Activated naive CD4-positive, alpha-beta T cell treated with anti-CD3 and anti-CD28 coated beads, Interleukin-2, amount 50 U/mL, for 24 hours (primary cell): Measurements from ENCODE around the gene PPP2CA.
"Not testable (repeated sequence)": the region's sequence is repeated elsewhere in the genome, so short reads cannot be mapped to it uniquely, and the experiment has no call there.

Source experiments
- H3K27ac Mint-ChIP-seq: one replicate; pipeline ENCODE4 v1.8.0; 2021; ENCODE audit warnings: mild to moderate bottlenecking, mixed read lengths
- H3K27me3 Mint-ChIP-seq: one replicate; pipeline ENCODE4 v1.8.0; 2021; ENCODE audit warnings: mixed read lengths
- H3K36me3 Mint-ChIP-seq: one replicate; pipeline ENCODE4 v1.8.0; 2021; ENCODE audit warnings: mixed read lengths
- H3K4me1 Mint-ChIP-seq: one replicate; pipeline ENCODE4 v1.8.0; 2021; ENCODE audit warnings: mixed read lengths
- H3K4me3 Mint-ChIP-seq: one replicate; pipeline ENCODE4 v1.8.0; 2021; ENCODE audit warnings: mild to moderate bottlenecking, mixed read lengths
- H3K9me3 Mint-ChIP-seq: one replicate; pipeline ENCODE4 v1.8.0; 2021; ENCODE audit warnings: mixed read lengths

The PPP2CA gene

GRCh38 chr5:134225780-134226440 lies at the start of gene PPP2CA:
TSS of gene PPP2CA (minus strand) at chr5:134226073. CDS start at chr5:134225861, 212 bp downstream.
- Mint-ChIP-seq H3K36me3 (peaks cover 19% of the 10 kb centered on the region), H3K27ac (peak within 1 kb of the TSS; percentile 99), H3K27me3 (no peaks in the 10 kb centered on the region), H3K4me1 (peaks cover 43% of the 10 kb centered on the region), H3K4me3 (peak within 1 kb of the TSS; percentile 88), H3K9me3 (no peaks in the 10 kb centered on the region)

- H3K4me3 Mint-ChIP-seq: no peak overlapping the region
- H3K27me3 Mint-ChIP-seq: no peaks in the 10 kb centered on the region
Measured at GRCh38 chr5:134273642-134274395, 47.9 kb upstream of the PPP2CA start.

GRCh38 chr5:134271059-134271458 lies 45.2 kb upstream of the PPP2CA start:
- no peak overlapping the region for H3K4me3 Mint-ChIP-seq
- no peak overlapping the region for H3K27ac Mint-ChIP-seq
- no peaks in the 10 kb centered on the region for H3K4me1 Mint-ChIP-seq
- H3K36me3 Mint-ChIP-seq: no peaks in the 10 kb centered on the region
- H3K27me3 Mint-ChIP-seq: no peaks in the 10 kb centered on the region
- H3K9me3 Mint-ChIP-seq: no peaks in the 10 kb centered on the region

More at GRCh38 chr5:134273642-134274395, 47.9 kb upstream of the PPP2CA start:
- Mint-ChIP-seq H3K9me3 (no peaks in the 10 kb centered on the region), H3K36me3 (no peaks in the 10 kb centered on the region), H3K4me1 (no peaks in the 10 kb centered on the region), H3K27ac (no peak overlapping the region)

- H3K9me3 Mint-ChIP-seq: peaks cover 10% of the 10 kb centered on the region
- H3K36me3 Mint-ChIP-seq: peaks cover 2% of the 10 kb centered on the region
- H3K4me3 Mint-ChIP-seq: no peak overlapping the region
- H3K27me3 Mint-ChIP-seq: peaks cover 5% of the 10 kb centered on the region
- no peak overlapping the region for H3K27ac Mint-ChIP-seq
- no peaks in the 10 kb centered on the region for H3K4me1 Mint-ChIP-seq
Measured at GRCh38 chr5:134268919-134269318, 43.0 kb upstream of the PPP2CA start.

GRCh38 chr5:134268019-134268601 lies 42.2 kb upstream of the PPP2CA start:
- no peak overlapping the region for H3K27ac Mint-ChIP-seq
- H3K9me3 Mint-ChIP-seq: peaks cover 10% of the 10 kb centered on the region
- H3K36me3 Mint-ChIP-seq: peaks cover 2% of the 10 kb centered on the region
- H3K4me1 Mint-ChIP-seq: no peaks in the 10 kb centered on the region
- no peak overlapping the region for H3K4me3 Mint-ChIP-seq
- peaks cover 5% of the 10 kb centered on the region for H3K27me3 Mint-ChIP-seq

- no peaks in the 10 kb centered on the region for H3K4me1 Mint-ChIP-seq
Measured at GRCh38 chr5:134267366-134268018, 41.6 kb upstream of the PPP2CA start.

GRCh38 chr5:134263801-134264200 lies 37.9 kb upstream of the PPP2CA start:
- H3K9me3 Mint-ChIP-seq: peaks cover 10% of the 10 kb centered on the region
- no peak overlapping the region for H3K27ac Mint-ChIP-seq
- H3K4me3 Mint-ChIP-seq: no peak overlapping the region
- peaks cover 8% of the 10 kb centered on the region for H3K36me3 Mint-ChIP-seq
- no peaks in the 10 kb centered on the region for H3K4me1 Mint-ChIP-seq
- H3K27me3 Mint-ChIP-seq: peaks cover 5% of the 10 kb centered on the region

More at GRCh38 chr5:134267366-134268018, 41.6 kb upstream of the PPP2CA start:
- Mint-ChIP-seq H3K27me3 (peaks cover 5% of the 10 kb centered on the region), H3K27ac (peak overlapping the region; percentile 13), H3K9me3 (peaks cover 10% of the 10 kb centered on the region), H3K4me3 (no peak overlapping the region), H3K36me3 (peaks cover 5% of the 10 kb centered on the region)

- H3K4me3 Mint-ChIP-seq, H3K4me1 Mint-ChIP-seq, H3K27ac Mint-ChIP-seq, H3K36me3 Mint-ChIP-seq, H3K27me3 Mint-ChIP-seq: not testable (repeated sequence)
- peaks cover 10% of the 10 kb centered on the region for H3K9me3 Mint-ChIP-seq
Measured at GRCh38 chr5:134262629-134263028, 36.8 kb upstream of the PPP2CA start.

GRCh38 chr5:134258896-134259295 lies 33.0 kb upstream of the PPP2CA start:
- H3K27ac Mint-ChIP-seq: no peak overlapping the region
- no peaks in the 10 kb centered on the region for H3K9me3 Mint-ChIP-seq
- peaks cover 5% of the 10 kb centered on the region for H3K36me3 Mint-ChIP-seq
- H3K4me1 Mint-ChIP-seq: no peaks in the 10 kb centered on the region
- no peaks in the 10 kb centered on the region for H3K27me3 Mint-ChIP-seq
- no peak overlapping the region for H3K4me3 Mint-ChIP-seq

GRCh38 chr5:134257176-134257575 lies 31.3 kb upstream of the PPP2CA start:
- no peaks in the 10 kb centered on the region for H3K9me3 Mint-ChIP-seq
- no peaks in the 10 kb centered on the region for H3K27me3 Mint-ChIP-seq
- H3K4me1 Mint-ChIP-seq: no peaks in the 10 kb centered on the region
- no peak overlapping the region for H3K27ac Mint-ChIP-seq
- H3K4me3 Mint-ChIP-seq: no peak overlapping the region
- H3K36me3 Mint-ChIP-seq: peaks cover under 1% of the 10 kb centered on the region

GRCh38 chr5:134255418-134256150 lies 29.7 kb upstream of the PPP2CA start:
- Mint-ChIP-seq H3K27me3 (peaks cover 2% of the 10 kb centered on the region), H3K27ac (no peak overlapping the region), H3K4me3 (no peak overlapping the region), H3K4me1 (no peaks in the 10 kb centered on the region), H3K36me3 (no peaks in the 10 kb centered on the region), H3K9me3 (no peaks in the 10 kb centered on the region)

- H3K4me3 Mint-ChIP-seq, H3K4me1 Mint-ChIP-seq, H3K9me3 Mint-ChIP-seq, H3K27ac Mint-ChIP-seq, H3K27me3 Mint-ChIP-seq, H3K36me3 Mint-ChIP-seq: not testable (repeated sequence)
Measured at GRCh38 chr5:134253368-134254153, 27.7 kb upstream of the PPP2CA start.

- Mint-ChIP-seq H3K27ac (no peak overlapping the region), H3K36me3 (no peaks in the 10 kb centered on the region), H3K9me3 (no peaks in the 10 kb centered on the region), H3K27me3 (peaks cover 2% of the 10 kb centered on the region), H3K4me3 (no peak overlapping the region), H3K4me1 (no peaks in the 10 kb centered on the region)
Measured at GRCh38 chr5:134252671-134253070, 26.8 kb upstream of the PPP2CA start.

GRCh38 chr5:134250949-134251348 lies 25.1 kb upstream of the PPP2CA start:
- H3K4me1 Mint-ChIP-seq: no peaks in the 10 kb centered on the region
- H3K9me3 Mint-ChIP-seq: no peaks in the 10 kb centered on the region
- H3K27ac Mint-ChIP-seq: no peak overlapping the region
- peaks cover 2% of the 10 kb centered on the region for H3K27me3 Mint-ChIP-seq
- no peaks in the 10 kb centered on the region for H3K36me3 Mint-ChIP-seq
- H3K4me3 Mint-ChIP-seq: no peak overlapping the region
